ENCODE results near the gene NOL4L.

GRCh38 chr20:32597714-32598113 is 12.6 kb upstream of the NOL4L start:
- no peak for TF ChIP-seq CTCF (IDR thresholded peaks at IDR 0.05; ENCODE audit: insufficient read depth, low read length, poor library complexity, severe bottlenecking)
- no peak for TF ChIP-seq EZH2phosphoT487 (conservative IDR thresholded peaks at IDR 0.05; ENCODE audit: low read length)
